IMR-90 (cell line): ENCODE data around the gene SRI. TPM values are rescaled to one million over a fixed set of nuclear protein-coding genes. Genes with fewer than 3 reads are reported as not detected.

Experiments
- ATAC-seq: fragments of 200-7000 bp; cut with Tn5 transposase; 2 replicates; pipeline ENCODE4 v1.9.1; 2020; ENCODE audit warnings: low read depth, mild to moderate bottlenecking, moderate library complexity
- BruUV-seq: library from RNA; stranded (reverse); fragments of 400-500 nt; replicated peaks from 2 replicates; lab custom pipeline; 2021; lab: Mats Ljungman, UMichigan
- CTCF ChIA-PET: fragments of 300-600 bp; formaldehyde crosslinking; extraction: SDS; loops from one replicate; lab custom pipeline; 2021; ENCODE audit warnings: antibody characterized with exemption; lab: Yijun Ruan, JAX
- POLR2A ChIA-PET: fragments of 300-600 bp; sonication (Branson Sonifier 250); formaldehyde crosslinking; loops from one replicate; lab custom pipeline; 2022; ENCODE audit warnings: antibody characterized with exemption; ENCODE audit not compliant: unreplicated experiment; lab: Charles Lee
- DNase-seq: peaks from one replicate; pipeline ENCODE4 v3.0.0; 2013
- H2AFZ ChIP-seq: replicated peaks from 2 replicates; pipeline ENCODE3; 2013; ENCODE audit warnings: low read length, mild to moderate bottlenecking; ENCODE audit not compliant: poor library complexity
- H2AK5ac ChIP-seq: 2 replicates; pipeline ENCODE4 v1.6.1; 2013; ENCODE audit warnings: low read depth, low read length, inconsistent platforms
- H2AK9ac ChIP-seq: replicated peaks from 2 replicates; pipeline ENCODE3; 2013; ENCODE audit warnings: mild to moderate bottlenecking, low read depth, low read length, moderate library complexity; ENCODE audit not compliant: poor library complexity
- H2BK120ac ChIP-seq: 2 replicates; pipeline ENCODE4 v1.6.1; 2013; ENCODE audit warnings: low read depth, low read length, inconsistent platforms
- H2BK15ac ChIP-seq: 3 replicates; pipeline ENCODE4 v1.6.1; 2013; ENCODE audit warnings: low read depth, low read length, inconsistent platforms
- H2BK20ac ChIP-seq: 2 replicates; pipeline ENCODE4 v1.6.1; 2013; ENCODE audit warnings: low read depth, mild to moderate bottlenecking, inconsistent platforms, low read length, moderate library complexity
- H2BK5ac ChIP-seq: 2 replicates; pipeline ENCODE4 v1.6.1; 2013; ENCODE audit warnings: mild to moderate bottlenecking, low read depth, low read length, inconsistent platforms; ENCODE audit not compliant: poor library complexity, severe bottlenecking
- H3K14ac ChIP-seq: replicated peaks from 2 replicates; pipeline ENCODE4 v1.6.1; 2013; ENCODE audit warnings: low read depth, low read length, inconsistent platforms
- H3K18ac ChIP-seq: 2 replicates; pipeline ENCODE4 v1.6.1; 2013; ENCODE audit warnings: low read depth, low read length, control low read depth
- H3K23ac ChIP-seq: 2 replicates; pipeline ENCODE4 v1.6.1; 2013; ENCODE audit warnings: low read depth, low read length, inconsistent platforms
- H3K27ac ChIP-seq: 2 replicates; pipeline ENCODE4 v1.5.1; 2013; ENCODE audit warnings: mild to moderate bottlenecking, control low read depth, low read length; ENCODE audit not compliant: insufficient read depth
- H3K27me3 ChIP-seq: 2 replicates; pipeline ENCODE4 v1.6.1; 2013; ENCODE audit warnings: low read length; ENCODE audit not compliant: control insufficient read depth, insufficient read depth
- H3K36me3 ChIP-seq: 2 replicates; pipeline ENCODE4 v1.6.1; 2013; ENCODE audit warnings: low read length, mixed read lengths; ENCODE audit not compliant: control insufficient read depth, insufficient read depth
- H3K4ac ChIP-seq: 2 replicates; pipeline ENCODE4 v1.6.1; 2013; ENCODE audit warnings: low read depth, low read length, inconsistent platforms
- H3K4me1 ChIP-seq: 2 replicates; pipeline ENCODE4 v1.6.1; 2013; ENCODE audit warnings: low read length, mixed read lengths; ENCODE audit not compliant: control insufficient read depth, insufficient read depth
- H3K4me2 ChIP-seq: 2 replicates; pipeline ENCODE4 v1.6.1; 2013; ENCODE audit warnings: low read depth, mild to moderate bottlenecking, control low read depth, low read length, moderate library complexity
- H3K4me3 ChIP-seq: 2 replicates; pipeline ENCODE4 v1.5.1; 2013; ENCODE audit warnings: low read depth, mild to moderate bottlenecking, control low read depth, low read length, moderate library complexity; ENCODE audit not compliant: insufficient read depth
- H3K56ac ChIP-seq: 2 replicates; pipeline ENCODE4 v1.6.1; 2013; ENCODE audit warnings: low read length, inconsistent platforms; ENCODE audit not compliant: insufficient read depth; ENCODE audit errors: extremely low read depth
- H3K79me1 ChIP-seq, 2 experiments: 2 replicates each; pipeline ENCODE4 v1.6.1; 2013; ENCODE audit warnings: low read length in 2 of 2, inconsistent platforms in 1 of 2, low read depth in 1 of 2
- H3K9ac ChIP-seq: 2 replicates; pipeline ENCODE4 v1.6.1; 2013; ENCODE audit warnings: low read depth, low read length, control low read depth
- H3K9me1 ChIP-seq: 2 replicates; pipeline ENCODE4 v1.6.1; 2013; ENCODE audit warnings: low read length, inconsistent platforms; ENCODE audit not compliant: insufficient read depth
- H3K9me3 ChIP-seq: 2 replicates; pipeline ENCODE4 v1.6.1; 2013; ENCODE audit warnings: low read length; ENCODE audit not compliant: control insufficient read depth, insufficient read depth
- H4K20me1 ChIP-seq: 2 replicates; pipeline ENCODE4 v1.6.1; 2013; ENCODE audit warnings: low read length, inconsistent platforms; ENCODE audit not compliant: insufficient read depth
- H4K5ac ChIP-seq: 2 replicates; pipeline ENCODE4 v1.6.1; 2013; ENCODE audit warnings: mild to moderate bottlenecking, low read depth, low read length, control low read depth
- H4K8ac ChIP-seq, 2 experiments: 2 replicates each; pipeline ENCODE4 v1.6.1; 2013; ENCODE audit warnings: low read depth in 2 of 2, low read length in 2 of 2, control low read depth in 1 of 2, inconsistent platforms in 1 of 2
- H4K91ac ChIP-seq: 2 replicates; pipeline ENCODE4 v1.6.1; 2013; ENCODE audit warnings: low read depth, low read length, inconsistent platforms; ENCODE audit not compliant: insufficient read depth
- CEBPB ChIP-seq: IDR thresholded peaks from 2 replicates; pipeline ENCODE4 v1.6.1; 2012; ENCODE audit warnings: low read depth, low read length, improper control_type of control experiment
- CHD1 ChIP-seq: IDR thresholded peaks from 2 replicates; pipeline ENCODE4 v1.6.1; 2012; ENCODE audit warnings: low read depth, low read length, improper control_type of control experiment
- CTCF ChIP-seq: conservative IDR thresholded peaks from 2 replicates; pipeline ENCODE4 v1.5.1; 2012; ENCODE audit warnings: mild to moderate bottlenecking, low read depth, low read length, improper control_type of control experiment
- FOS ChIP-seq: fragments of 150-350 bp; IDR thresholded peaks from 2 replicates; pipeline ENCODE4 v1.6.1; 2016; ENCODE audit warnings: low read depth, low read length
- MAFK ChIP-seq: IDR thresholded peaks from 2 replicates; pipeline ENCODE4 v1.6.1; 2012; ENCODE audit warnings: low read depth, low read length, improper control_type of control experiment
- MAZ ChIP-seq: IDR thresholded peaks from 2 replicates; pipeline ENCODE4 v1.6.1; 2012; ENCODE audit warnings: low read depth, mild to moderate bottlenecking, low read length, improper control_type of control experiment, moderate library complexity, borderline replicate concordance
- MXI1 ChIP-seq: IDR thresholded peaks from 2 replicates; pipeline ENCODE4 v1.6.1; 2012; ENCODE audit warnings: low read depth, mild to moderate bottlenecking, low read length, moderate library complexity, borderline replicate concordance
- POLR2A ChIP-seq: IDR thresholded peaks from 2 replicates; pipeline ENCODE4 v1.6.1; 2012; ENCODE audit warnings: mild to moderate bottlenecking, low read depth, low read length
- RAD21 ChIP-seq: IDR thresholded peaks from 2 replicates; pipeline ENCODE4 v1.6.1; 2012; ENCODE audit warnings: low read length, improper control_type of control experiment
- RFX5 ChIP-seq: IDR thresholded peaks from 2 replicates; pipeline ENCODE4 v1.8.0; 2012; ENCODE audit warnings: low read depth, mild to moderate bottlenecking, low read length, moderate library complexity
- SMC3 ChIP-seq: fragments of 150-350 bp; IDR thresholded peaks from 2 replicates; pipeline ENCODE4 v1.6.1; 2016; ENCODE audit warnings: low read depth, mild to moderate bottlenecking, antibody characterized with exemption, low read length, moderate library complexity
- WGBS, 2 experiments: methylation state at CpG; one replicate each; pipeline versions ENCODE4 v1.1.5 to v1.1.7; 2013; ENCODE audit warnings: missing lambda C conversion rate in 2 of 2; ENCODE audit not compliant: insufficient read length in 1 of 2; ENCODE audit errors: extremely low coverage in 2 of 2; 5-methylcytosine and 5-hydroxymethylcytosine counted together
- dilution Hi-C: fragments of 300-500 bp; cut with HindIII; formaldehyde crosslinking; loops from one replicate; pipeline ENCODE4 v1.14.3; 2018; ENCODE audit warnings: low sequenced_read_pairs; ENCODE audit not compliant: unreplicated experiment
- in situ Hi-C: fragments of 300-500 bp; cut with MboI; formaldehyde crosslinking; loops from 3 replicates; pipeline ENCODE4 v1.14.3; 2019; ENCODE audit warnings: low sequenced_read_pairs, inconsistent platforms, mixed read lengths
- intact Hi-C: fragments of 100-400 bp; cut with micrococcal nuclease; formaldehyde crosslinking; loops from 2 replicates; pipeline ENCODE4 v1.10.0; 2022
- polyA plus RNA-seq, 3 experiments: library from polyadenylated mRNA; depleted of rRNA; stranded (reverse); fragments of >200 nt; gene quantifications; 2 replicates each; pipeline ENCODE4 v1.2.3, GENCODE V29; 2012; ENCODE audit warnings: low replicate concordance in 1 of 3
- total RNA-seq: library from RNA; depleted of rRNA; stranded (reverse); fragments of >200 nt; gene quantifications from 2 replicates; pipeline ENCODE4 v1.2.3, GENCODE V29; 2012
- TF ChIP-seq, protein P1 (sequence below): fragments of 150-350 bp; IDR thresholded peaks from 2 replicates; pipeline ENCODE4 v1.6.1; 2017; ENCODE audit warnings: mild to moderate bottlenecking, antibody characterized with exemption, low read length, low read depth

Gene SRI
- total and polyA plus RNA-seq, 2 of the 4 experiments (the other 2 are of a cell fraction), result 83.3 to 115 TPM

DNA sequence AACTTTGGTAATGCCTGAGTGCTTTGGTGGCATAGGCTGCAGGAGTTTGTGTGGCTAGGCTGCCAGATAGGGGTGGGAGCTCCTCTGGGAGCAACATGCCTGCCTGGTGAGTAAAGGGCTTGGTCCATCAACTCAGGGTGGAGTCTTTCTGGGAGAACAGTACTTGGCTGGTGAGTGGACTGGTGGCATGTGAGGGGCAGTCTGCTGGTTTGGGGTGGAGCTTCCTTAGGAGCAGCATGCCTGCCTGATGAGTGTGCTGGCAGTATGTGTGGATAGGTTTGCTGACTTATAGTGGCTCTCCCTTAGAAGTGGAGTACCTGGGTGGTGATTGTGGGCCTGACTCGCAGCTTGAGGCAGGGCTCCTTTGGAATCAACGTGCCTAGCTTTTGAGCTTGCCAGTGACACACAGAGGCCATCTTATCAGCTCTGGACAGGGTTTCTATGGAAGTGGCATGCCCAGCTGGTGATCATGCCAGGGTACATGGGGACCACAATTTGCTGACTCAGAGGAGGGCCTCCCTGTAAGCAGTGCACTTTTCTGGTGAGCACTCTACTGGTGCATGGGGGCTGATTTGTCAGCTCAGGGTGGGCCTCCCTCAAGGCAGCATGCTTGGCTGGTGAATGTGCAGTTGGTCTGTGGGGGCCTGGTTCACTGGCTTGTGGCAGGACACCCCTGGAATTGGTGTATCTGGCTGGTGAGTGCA lies 35.0 kb upstream of the SRI start:
- H3K27me3 ChIP-seq, result no peaks in the 10 kb centered on the region
- no peaks in the 10 kb centered on the region for H3K4me1 ChIP-seq
- no peak overlapping the region for H3K14ac ChIP-seq
- POLR2A ChIA-PET, result no interaction called here
- CTCF ChIA-PET, result interaction anchor here (0.6 kb wide), 1 partner anchor 12 kb away, joined by 5 read pairs; no protein-coding TSS in a partner anchor
- DNase-seq, result no peak
- TF ChIP-seq RAD21, result no peak
- no peak for TF ChIP-seq SMC3
- TF ChIP-seq RFX5, result no peak
- no peak for TF ChIP-seq CEBPB
- TF ChIP-seq CHD1, result no peak
- TF ChIP-seq, protein P1, sequence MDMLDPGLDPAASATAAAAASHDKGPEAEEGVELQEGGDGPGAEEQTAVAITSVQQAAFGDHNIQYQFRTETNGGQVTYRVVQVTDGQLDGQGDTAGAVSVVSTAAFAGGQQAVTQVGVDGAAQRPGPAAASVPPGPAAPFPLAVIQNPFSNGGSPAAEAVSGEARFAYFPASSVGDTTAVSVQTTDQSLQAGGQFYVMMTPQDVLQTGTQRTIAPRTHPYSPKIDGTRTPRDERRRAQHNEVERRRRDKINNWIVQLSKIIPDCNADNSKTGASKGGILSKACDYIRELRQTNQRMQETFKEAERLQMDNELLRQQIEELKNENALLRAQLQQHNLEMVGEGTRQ, result no peak
- TF ChIP-seq POLR2A, result no peak
- no peak for TF ChIP-seq CTCF
- TF ChIP-seq MAFK, result no peak
- no peak for TF ChIP-seq MAZ
- TF ChIP-seq MXI1, result no peak
- TF ChIP-seq FOS, result no peak
- no peak overlapping the region for H3K9ac ChIP-seq
- H4K20me1 ChIP-seq, result no peaks in the 10 kb centered on the region
- H4K91ac ChIP-seq, result no peak overlapping the region
- H3K9me1 ChIP-seq, result no peaks in the 10 kb centered on the region
- H2AK9ac ChIP-seq, result no peak overlapping the region
- H3K4me2 ChIP-seq, result no peak overlapping the region
- BruUV-seq, result no TSS peak
- no peak overlapping the region for H3K27ac ChIP-seq
- H4K8ac ChIP-seq, result no peak overlapping the region
- H2BK120ac ChIP-seq, result no peak overlapping the region
- no peak overlapping the region for H3K56ac ChIP-seq
- no peak overlapping the region for H3K4me3 ChIP-seq
- WGBS, 2 experiments, result 18% methylated on average over 2 of the region's 2 CpGs; no CpG with 5 or more reads in 1 of the 2 experiments
- H3K4ac ChIP-seq, result no peak overlapping the region
- H4K5ac ChIP-seq, result no peak overlapping the region
- intact Hi-C loops (no loop called here), dilution Hi-C loops (no loop called here), in situ Hi-C loops (loop anchor here (25.0 kb wide), 1 partner anchor 1832 kb away; no protein-coding TSS in a partner anchor)
- no peak overlapping the region for H3K23ac ChIP-seq
- no peak overlapping the region for H2BK20ac ChIP-seq
- H2AK5ac ChIP-seq, result no peak overlapping the region
- H2BK5ac ChIP-seq, result no peak overlapping the region
- H3K79me1 ChIP-seq, result no peaks in the 10 kb centered on the region
- no peaks in the 10 kb centered on the region for H3K36me3 ChIP-seq
- peaks cover 5% of the 10 kb centered on the region for H3K9me3 ChIP-seq
- no peak for ATAC-seq
- H2AFZ ChIP-seq, result no peak overlapping the region
- no peak overlapping the region for H3K18ac ChIP-seq
- no peak overlapping the region for H2BK15ac ChIP-seq
